Ectodermal cell (in vitro differentiated cells): ENCODE data around the gene ATP8B1.
A peak's percentile ranks its signal among the peaks of the same experiment; 100 is the strongest.

ENCODE experiments used
- H3K27ac ChIP-seq: 2 replicates; pipeline ENCODE4 v1.7.0; 2013; ENCODE audit warnings: mild to moderate bottlenecking, low read depth, low read length; ENCODE audit not compliant: insufficient read depth, poor library complexity, severe bottlenecking
- H3K27me3 ChIP-seq: 2 replicates; pipeline ENCODE4 v1.7.0; 2013; ENCODE audit warnings: mild to moderate bottlenecking, low read length; ENCODE audit not compliant: insufficient read depth, control insufficient read depth, poor library complexity, severe bottlenecking
- H3K36me3 ChIP-seq: one replicate; pipeline ENCODE4 v1.7.0; 2013; ENCODE audit warnings: low read length; ENCODE audit not compliant: control insufficient read depth, insufficient read depth
- H3K4me1 ChIP-seq: one replicate; pipeline ENCODE4 v1.7.0; 2013; ENCODE audit warnings: low read length; ENCODE audit not compliant: control insufficient read depth, insufficient read depth
- H3K4me3 ChIP-seq: 2 replicates; pipeline ENCODE4 v1.7.0; 2013; ENCODE audit warnings: low read depth, low read length, control low read depth; ENCODE audit not compliant: insufficient read depth
- H3K9me3 ChIP-seq: 2 replicates; pipeline ENCODE4 v1.7.0; 2013; ENCODE audit warnings: mild to moderate bottlenecking, low read length, moderate library complexity; ENCODE audit not compliant: control insufficient read depth
- WGBS, 2 experiments: methylation state at CpG; one replicate each; pipeline ENCODE4 v1.1.7; 2013; ENCODE audit warnings: missing lambda C conversion rate in 2 of 2; 5-methylcytosine and 5-hydroxymethylcytosine counted together

Gene ATP8B1

GRCh38 chr18:57806201-57806977, 3.3 kb upstream of the ATP8B1 start:
- no peaks in the 10 kb centered on the region for H3K36me3 ChIP-seq
- peaks cover 50% of the 10 kb centered on the region for H3K27me3 ChIP-seq
- 92 to 93% methylated on average over 6 of the region's 7 CpGs for WGBS, 2 experiments
- H3K4me1 ChIP-seq, result peaks cover 10% of the 10 kb centered on the region
- no peak overlapping the region for H3K4me3 ChIP-seq
- no peak overlapping the region for H3K27ac ChIP-seq
- no peaks in the 10 kb centered on the region for H3K9me3 ChIP-seq

- H3K4me1 ChIP-seq, result peaks cover 11% of the 10 kb centered on the region
- no peak overlapping the region for H3K27ac ChIP-seq
- WGBS, 2 experiments, result 92 to 93% methylated on average over 6 of the region's 6 CpGs
- no peak overlapping the region for H3K4me3 ChIP-seq
- no peaks in the 10 kb centered on the region for H3K9me3 ChIP-seq
- H3K27me3 ChIP-seq, result peaks cover 63% of the 10 kb centered on the region
- H3K36me3 ChIP-seq, result no peaks in the 10 kb centered on the region
Measured at GRCh38 chr18:57805117-57805516, 2.0 kb upstream of the ATP8B1 start.

GRCh38 chr18:57804557-57804956, 1.4 kb upstream of the ATP8B1 start:
- Histone ChIP-seq H3K36me3 (no peaks in the 10 kb centered on the region), H3K4me1 (peaks cover 11% of the 10 kb centered on the region), H3K27ac (no peak overlapping the region), H3K9me3 (no peaks in the 10 kb centered on the region), H3K4me3 (no peak overlapping the region), H3K27me3 (peaks cover 68% of the 10 kb centered on the region)
- WGBS, 2 experiments, result 90% methylated on average over 6 of the region's 6 CpGs

GRCh38 chr18:57802213-57803102, 657 bp downstream of the ATP8B1 start:
- Histone ChIP-seq H3K4me1 (peaks cover 11% of the 10 kb centered on the region), H3K27me3 (peaks cover 77% of the 10 kb centered on the region), H3K4me3 (peak overlapping the region; percentile 38), H3K36me3 (no peaks in the 10 kb centered on the region), H3K27ac (no peak overlapping the region), H3K9me3 (no peaks in the 10 kb centered on the region)
- 1% methylated on average over 74 of the region's 74 CpGs for WGBS, 2 experiments

- Histone ChIP-seq H3K4me1 (peaks cover 17% of the 10 kb centered on the region), H3K36me3 (no peaks in the 10 kb centered on the region), H3K27me3 (peaks cover 77% of the 10 kb centered on the region), H3K4me3 (no peak overlapping the region), H3K27ac (no peak overlapping the region), H3K9me3 (no peaks in the 10 kb centered on the region)
- WGBS, 2 experiments, result 0 to 3% methylated on average over 22 to 26 of the region's 26 CpGs
Measured at GRCh38 chr18:57801761-57802212, 1.3 kb downstream of the ATP8B1 start.

GRCh38 chr18:57801325-57801724, 1.8 kb downstream of the ATP8B1 start:
- no peaks in the 10 kb centered on the region for H3K36me3 ChIP-seq
- no peaks in the 10 kb centered on the region for H3K9me3 ChIP-seq
- peaks cover 76% of the 10 kb centered on the region for H3K27me3 ChIP-seq
- 41 to 45% methylated on average over 14 of the region's 14 CpGs for WGBS, 2 experiments
- peaks cover 17% of the 10 kb centered on the region for H3K4me1 ChIP-seq
- H3K4me3 ChIP-seq, result no peak overlapping the region
- no peak overlapping the region for H3K27ac ChIP-seq

GRCh38 chr18:57798713-57799373, 4.3 kb downstream of the ATP8B1 start:
- Histone ChIP-seq H3K9me3 (no peaks in the 10 kb centered on the region), H3K27me3 (peaks cover 52% of the 10 kb centered on the region), H3K4me1 (peaks cover 17% of the 10 kb centered on the region), H3K36me3 (no peaks in the 10 kb centered on the region), H3K4me3 (no peak overlapping the region), H3K27ac (no peak overlapping the region)
- WGBS, 2 experiments, result 92% methylated on average over 4 of the region's 4 CpGs

- no peak overlapping the region for H3K27ac ChIP-seq
- no peaks in the 10 kb centered on the region for H3K36me3 ChIP-seq
- no peak overlapping the region for H3K4me3 ChIP-seq
- peaks cover 14% of the 10 kb centered on the region for H3K4me1 ChIP-seq
- H3K27me3 ChIP-seq, result peaks cover 36% of the 10 kb centered on the region
- 41 to 64% methylated on average over 3 of the region's 3 CpGs for WGBS, 2 experiments
- H3K9me3 ChIP-seq, result no peaks in the 10 kb centered on the region
Measured at GRCh38 chr18:57797209-57797651, 5.9 kb downstream of the ATP8B1 start.

GRCh38 chr18:57794951-57795728, 8.0 kb downstream of the ATP8B1 start:
- 94 to 99% methylated on average over 2 to 3 of the region's 4 CpGs for WGBS, 2 experiments
- no peak overlapping the region for H3K27ac ChIP-seq

More at GRCh38 chr18:57794951-57795728, 8.0 kb downstream of the ATP8B1 start:
- no peak overlapping the region for H3K4me3 ChIP-seq
- no peaks in the 10 kb centered on the region for H3K36me3 ChIP-seq
- peaks cover 6% of the 10 kb centered on the region for H3K4me1 ChIP-seq
- H3K9me3 ChIP-seq, result no peaks in the 10 kb centered on the region
- peaks cover 15% of the 10 kb centered on the region for H3K27me3 ChIP-seq
